Colonic mucosa (tissue), 4 donors: ENCODE results near the gene IZUMO4. TPM values are rescaled to one million over a fixed set of nuclear protein-coding genes. Genes with fewer than 3 reads are reported as not detected.

Experiments
- DNase-seq: peaks from one replicate; pipeline ENCODE4 v3.0.0-alpha.2; 2020
- H3K27ac ChIP-seq: fragments of 200-600 bp; one replicate; pipeline ENCODE4 v1.8.0; 2021
- H3K27me3 ChIP-seq: fragments of 200-600 bp; one replicate; pipeline ENCODE4 v1.8.0; 2021
- H3K36me3 ChIP-seq: fragments of 200-600 bp; one replicate; pipeline ENCODE4 v1.8.0; 2021
- H3K4me1 ChIP-seq: fragments of 200-600 bp; one replicate; pipeline ENCODE4 v1.8.0; 2021; ENCODE audit warnings: mild to moderate bottlenecking
- H3K4me3 ChIP-seq: fragments of 200-600 bp; one replicate; pipeline ENCODE4 v1.8.0; 2021
- H3K9ac ChIP-seq, 2 donors: one replicate each; pipeline ENCODE4 v1.7.0; 2013; ENCODE audit warnings: control low read depth in 2 of 2, low read depth in 2 of 2, low read length in 2 of 2
- H3K9me3 ChIP-seq: fragments of 200-600 bp; one replicate; pipeline ENCODE4 v1.8.0; 2021
- intact Hi-C: fragments of 100-400 bp; cut with DNase I; formaldehyde crosslinking; loops from one replicate; pipeline ENCODE4 v1.14.1; 2022
- total RNA-seq, 2 donors: library from RNA; stranded (reverse); fragmentation: NEBNext Ultra II Directional in 1 of 2; extraction: Animal tissue kit (Norgen Biotek cat#: 25700) in 1 of 2; gene quantifications; one replicate each; pipeline ENCODE4 v1.2.1, GENCODE V29; 2021
- TF ChIP-seq, protein P1 (sequence below): fragments of 200-600 bp; IDR thresholded peaks from one replicate; pipeline ENCODE4 v1.8.0; 2022; ENCODE audit warnings: antibody characterized with exemption, mild to moderate bottlenecking
- donor health status: healthy.
- donor health status: DM: no; HTN: no; CAD: no.
- donor health status: DM: no; HTN: no; CAD: no.

Gene IZUMO4
- total RNA-seq, 2 donors from 2014 or later = 2.1 to 4.5 TPM

DNA sequence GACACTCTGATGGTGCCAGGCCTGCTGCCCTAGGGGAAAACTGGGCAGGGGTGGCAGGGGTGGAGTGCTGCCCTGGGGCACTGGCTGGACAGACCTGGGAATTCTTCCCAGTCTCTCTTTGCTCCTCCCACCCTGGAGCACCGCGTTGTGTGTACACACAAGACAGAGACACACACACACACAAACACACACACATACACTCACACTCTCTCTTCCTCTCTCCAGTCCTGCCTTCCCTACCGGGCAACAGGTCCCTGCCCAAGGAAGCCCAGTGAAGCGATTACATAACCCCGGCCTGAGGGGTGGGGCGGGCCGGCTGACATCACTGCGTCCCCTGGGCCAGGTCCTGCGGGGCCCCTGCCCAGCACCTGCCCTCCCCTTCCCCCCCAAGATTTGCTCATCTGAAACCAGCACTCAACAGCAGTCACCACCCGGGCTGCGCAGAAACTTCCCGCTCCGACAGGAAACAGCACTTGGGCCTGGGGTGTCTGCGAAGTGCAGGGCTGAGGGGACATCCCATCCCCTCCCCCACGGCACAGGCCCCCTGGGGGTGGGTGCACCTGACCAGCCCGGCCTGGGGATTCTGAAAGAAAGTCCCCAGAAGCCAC, 46.9 kb upstream of the IZUMO4 start:
- peaks cover 34% of the 10 kb centered on the region for H3K4me1 ChIP-seq
- peak overlapping the region; percentile 94 for H3K27ac ChIP-seq
- TF ChIP-seq, protein P1, sequence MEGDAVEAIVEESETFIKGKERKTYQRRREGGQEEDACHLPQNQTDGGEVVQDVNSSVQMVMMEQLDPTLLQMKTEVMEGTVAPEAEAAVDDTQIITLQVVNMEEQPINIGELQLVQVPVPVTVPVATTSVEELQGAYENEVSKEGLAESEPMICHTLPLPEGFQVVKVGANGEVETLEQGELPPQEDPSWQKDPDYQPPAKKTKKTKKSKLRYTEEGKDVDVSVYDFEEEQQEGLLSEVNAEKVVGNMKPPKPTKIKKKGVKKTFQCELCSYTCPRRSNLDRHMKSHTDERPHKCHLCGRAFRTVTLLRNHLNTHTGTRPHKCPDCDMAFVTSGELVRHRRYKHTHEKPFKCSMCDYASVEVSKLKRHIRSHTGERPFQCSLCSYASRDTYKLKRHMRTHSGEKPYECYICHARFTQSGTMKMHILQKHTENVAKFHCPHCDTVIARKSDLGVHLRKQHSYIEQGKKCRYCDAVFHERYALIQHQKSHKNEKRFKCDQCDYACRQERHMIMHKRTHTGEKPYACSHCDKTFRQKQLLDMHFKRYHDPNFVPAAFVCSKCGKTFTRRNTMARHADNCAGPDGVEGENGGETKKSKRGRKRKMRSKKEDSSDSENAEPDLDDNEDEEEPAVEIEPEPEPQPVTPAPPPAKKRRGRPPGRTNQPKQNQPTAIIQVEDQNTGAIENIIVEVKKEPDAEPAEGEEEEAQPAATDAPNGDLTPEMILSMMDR = no peak
- no peaks in the 10 kb centered on the region for H3K27me3 ChIP-seq
- DNase-seq = peak; percentile 93
- H3K36me3 ChIP-seq = peaks cover 15% of the 10 kb centered on the region
- peak overlapping the region; percentile 89 for H3K4me3 ChIP-seq
- H3K9ac ChIP-seq = peak overlapping the region; percentile 94 to 100
- intact Hi-C loops = no loop called here
- H3K9me3 ChIP-seq = no peaks in the 10 kb centered on the region

DNA sequence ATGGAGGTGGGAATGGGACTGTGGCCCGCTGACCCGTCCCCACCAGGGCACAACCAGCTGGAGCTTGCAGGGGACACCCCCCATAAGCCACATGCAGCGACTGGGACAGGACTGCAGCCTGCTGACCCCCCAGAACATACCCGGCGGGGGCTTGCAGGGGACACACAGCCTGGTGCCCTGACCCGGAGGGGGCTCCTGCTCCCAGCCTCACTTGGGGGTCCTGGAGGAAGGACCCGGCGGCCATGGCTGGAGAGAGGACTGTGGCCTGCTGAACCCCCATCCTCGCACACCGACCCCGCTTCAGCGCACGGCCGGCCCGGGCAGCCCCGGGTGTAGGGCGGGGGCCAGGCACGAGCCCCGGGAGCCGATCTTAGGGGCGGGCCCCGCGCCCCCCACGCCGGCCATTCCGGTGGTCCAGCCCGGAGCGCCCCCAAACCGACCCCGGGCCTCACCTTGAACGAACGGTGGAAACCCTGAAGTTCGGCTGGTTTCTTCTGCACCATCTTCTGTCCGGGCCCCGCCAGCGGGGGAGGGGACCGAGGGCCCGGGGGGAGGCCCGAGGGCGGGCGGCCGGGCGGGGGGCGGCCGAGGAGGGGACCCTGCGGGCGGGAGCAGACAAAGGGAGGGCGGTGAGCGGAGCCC, 46.2 kb upstream of the IZUMO4 start:
- intact Hi-C loops = no loop called here
- no peaks in the 10 kb centered on the region for H3K9me3 ChIP-seq
- H3K9ac ChIP-seq = peak overlapping the region; percentile 94 to 100
- H3K27me3 ChIP-seq = no peaks in the 10 kb centered on the region
- H3K36me3 ChIP-seq = peaks cover 10% of the 10 kb centered on the region
- peaks cover 34% of the 10 kb centered on the region for H3K4me1 ChIP-seq
- H3K27ac ChIP-seq = peak overlapping the region; percentile 94
- TF ChIP-seq, protein P1 = no peak
- no peak for DNase-seq
- H3K4me3 ChIP-seq = peak overlapping the region; percentile 89

DNA sequence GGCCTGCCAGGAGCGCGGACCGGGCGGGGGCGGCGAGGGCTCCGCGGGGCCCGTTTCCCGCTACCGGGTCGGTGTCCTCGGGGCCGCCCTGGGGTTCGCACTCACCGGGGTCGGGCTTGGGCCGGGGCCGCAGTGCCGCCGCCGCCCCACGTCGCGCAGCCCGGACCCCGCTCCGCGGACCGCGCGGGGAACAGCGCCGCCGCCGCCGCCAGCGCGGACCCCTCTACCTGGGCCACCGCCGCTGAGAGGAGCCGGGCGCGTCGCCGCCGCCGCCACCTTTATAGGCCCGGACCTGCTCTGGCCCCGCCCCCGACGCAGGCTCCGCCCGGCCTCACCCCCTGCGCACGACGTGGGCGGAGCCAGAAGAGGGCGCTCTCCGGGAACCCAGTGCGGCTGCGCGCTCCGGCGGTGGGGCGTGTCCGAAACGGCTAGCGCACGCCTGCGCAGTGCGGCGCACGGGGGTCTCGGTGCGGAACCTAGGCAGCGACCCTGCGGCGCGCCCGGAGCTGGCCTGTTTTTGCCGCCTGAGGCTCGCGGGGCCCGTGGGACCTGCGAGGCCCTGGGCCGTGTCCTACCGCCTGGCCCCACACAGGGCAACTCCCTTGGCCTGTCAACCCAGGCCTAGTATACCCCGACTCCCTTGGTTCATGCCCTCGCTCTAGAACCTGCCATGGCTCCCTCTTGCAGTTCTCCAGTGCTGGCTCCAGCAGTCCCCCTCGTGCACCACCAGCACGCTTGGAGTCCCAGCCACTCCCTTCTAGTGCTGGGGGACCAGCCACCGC, 45.5 kb upstream of the IZUMO4 start, which contains the start of gene MKNK2:
TSS of gene MKNK2 (minus strand) at position 254 of the 782 bp plus-strand sequence. CDS start 393 bp downstream, outside the sequence.
- intact Hi-C loops = no loop called here
- Histone ChIP-seq H3K27ac (peak within 1 kb of the TSS; percentile 94), H3K4me1 (peaks cover 34% of the 10 kb centered on the region), H3K36me3 (peaks cover 3% of the 10 kb centered on the region), H3K4me3 (peak within 1 kb of the TSS; percentile 89), H3K27me3 (no peaks in the 10 kb centered on the region), H3K9me3 (no peaks in the 10 kb centered on the region), H3K9ac (peak within 1 kb of the TSS; percentile 94 to 100)
- TF ChIP-seq, protein P1 = peak; percentile 26
- peak; percentile 94 for DNase-seq

DNA sequence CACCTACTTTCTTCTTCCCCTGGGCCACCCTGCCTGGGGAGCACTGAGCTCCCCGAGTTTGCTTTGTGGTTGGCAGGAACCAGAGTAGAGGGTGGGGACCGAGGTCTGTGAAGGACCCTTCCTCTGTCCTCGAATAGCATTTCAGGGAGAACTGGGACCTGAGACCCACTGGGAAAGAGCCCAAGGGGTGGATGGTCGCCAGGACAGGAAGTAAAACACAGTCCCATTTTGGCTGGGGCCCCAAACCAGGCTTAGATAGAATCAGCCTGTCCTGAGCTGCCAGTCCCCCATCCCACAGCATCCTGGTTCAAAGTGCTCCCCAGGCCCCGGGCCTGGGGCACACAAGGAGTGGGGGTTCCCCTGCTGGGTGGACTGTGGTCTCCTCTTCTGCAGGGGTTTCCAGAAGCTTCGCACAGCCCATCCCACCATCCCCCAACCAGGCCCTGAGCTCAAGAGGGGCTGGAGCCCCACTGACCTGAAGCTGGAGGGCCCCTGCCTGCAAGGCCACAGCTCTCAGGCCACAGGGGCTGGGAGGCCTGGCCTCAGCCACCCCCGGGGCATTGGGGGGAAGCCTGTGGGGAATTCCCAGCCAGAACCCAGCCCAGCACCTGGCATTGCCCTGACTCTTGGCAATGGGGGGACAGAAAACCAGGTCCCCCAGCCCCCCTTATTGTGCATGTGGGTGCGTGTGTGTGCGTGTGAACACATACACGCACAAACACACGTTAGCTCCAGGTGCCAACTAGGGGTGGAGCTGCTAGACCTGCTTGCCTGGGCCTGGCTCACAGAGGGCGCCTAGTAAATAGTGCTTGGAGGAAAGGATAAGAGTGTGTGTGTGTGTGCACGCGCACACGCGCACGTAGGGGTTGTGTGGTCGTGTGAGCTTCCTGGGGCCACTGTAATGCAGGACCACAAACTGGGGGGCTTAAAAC, 44.7 kb upstream of the IZUMO4 start:
- TF ChIP-seq, protein P1 = no peak
- H3K9me3 ChIP-seq = no peaks in the 10 kb centered on the region
- intact Hi-C loops = no loop called here
- DNase-seq = peak; percentile 78
- no peaks in the 10 kb centered on the region for H3K36me3 ChIP-seq
- H3K4me1 ChIP-seq = peaks cover 34% of the 10 kb centered on the region
- no peaks in the 10 kb centered on the region for H3K27me3 ChIP-seq
- H3K4me3 ChIP-seq = peak overlapping the region; percentile 89
- H3K27ac ChIP-seq = peak overlapping the region; percentile 94
- H3K9ac ChIP-seq = peak overlapping the region; percentile 74 to 83
